ENCODE measurements around the gene ESR1.

The ESR1 gene

GRCh38 chr6:152118224-152118623 lies 310.7 kb downstream of the ESR1 start (continued):
- TF ChIP-seq CREB5 (CRISPR knock-in tag; IDR thresholded peaks at IDR 0.05; ENCODE audit: low read depth) (no peak), OSR1 (CRISPR knock-in tag; IDR thresholded peaks at IDR 0.05) (no peak), ARNTL (CRISPR knock-in tag; IDR thresholded peaks at IDR 0.05; ENCODE audit: borderline replicate concordance, low read depth) (no peak), ZNF8 (CRISPR knock-in tag; IDR thresholded peaks at IDR 0.05) (no peak), ZC3H10 (CRISPR knock-in tag; IDR thresholded peaks at IDR 0.05) (no peak), RARB (CRISPR knock-in tag; IDR thresholded peaks at IDR 0.05) (no peak), PATZ1 (CRISPR knock-in tag; IDR thresholded peaks at IDR 0.05; ENCODE audit: borderline replicate concordance) (no peak), CSDC2 (CRISPR knock-in tag; IDR thresholded peaks at IDR 0.05) (no peak), SNAI2 (CRISPR knock-in tag; IDR thresholded peaks at IDR 0.05) (no peak), POU6F1 (CRISPR knock-in tag; IDR thresholded peaks at IDR 0.05; ENCODE audit: borderline replicate concordance, low read depth) (no peak)

DNA sequence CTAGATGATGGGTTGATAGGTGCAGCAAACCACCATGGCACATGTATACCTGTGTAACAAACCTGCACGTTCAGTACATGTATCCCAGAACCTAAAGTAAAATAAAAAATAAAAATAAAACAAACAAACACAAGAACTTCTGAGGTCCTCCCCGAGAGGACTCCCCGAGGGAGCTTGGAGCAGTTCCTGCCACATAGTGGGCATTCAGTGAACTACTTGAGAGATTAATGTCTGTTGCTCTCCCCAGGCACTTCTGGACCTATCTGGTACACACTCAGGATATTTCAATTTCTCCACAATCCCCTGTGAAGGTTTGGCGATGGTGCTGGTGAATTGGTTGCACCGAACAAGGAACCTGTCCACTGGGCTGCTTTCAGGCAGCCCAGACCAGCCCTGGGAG lies 311.2 kb downstream of the ESR1 start:
- no peak for TF ChIP-seq BACH2 (CRISPR knock-in tag; IDR thresholded peaks at IDR 0.05; ENCODE audit: borderline replicate concordance)
- TF ChIP-seq ZFP30 (CRISPR knock-in tag; IDR thresholded peaks at IDR 0.05): no peak
- TF ChIP-seq PATZ1 (CRISPR knock-in tag; IDR thresholded peaks at IDR 0.05; ENCODE audit: borderline replicate concordance): no peak
- no peak for TF ChIP-seq OSR1 (CRISPR knock-in tag; IDR thresholded peaks at IDR 0.05)
- no peak for TF ChIP-seq ZFP3 (CRISPR knock-in tag; IDR thresholded peaks at IDR 0.05)
- TF ChIP-seq ZNF8 (CRISPR knock-in tag; IDR thresholded peaks at IDR 0.05): no peak
- no peak for TF ChIP-seq ISL1 (CRISPR knock-in tag; IDR thresholded peaks at IDR 0.05)
- TF ChIP-seq RARB (CRISPR knock-in tag; IDR thresholded peaks at IDR 0.05): no peak
- TF ChIP-seq ARNTL (CRISPR knock-in tag; IDR thresholded peaks at IDR 0.05; ENCODE audit: borderline replicate concordance, low read depth): no peak
- TF ChIP-seq TSHZ2 (CRISPR knock-in tag; IDR thresholded peaks at IDR 0.05): no peak
- TF ChIP-seq TOX (CRISPR knock-in tag; IDR thresholded peaks at IDR 0.05; ENCODE audit: borderline replicate concordance): no peak
- no peak for TF ChIP-seq CSDC2 (CRISPR knock-in tag; IDR thresholded peaks at IDR 0.05)
- no peak for TF ChIP-seq GLIS3 (CRISPR knock-in tag; IDR thresholded peaks at IDR 0.05)
- no peak for TF ChIP-seq SNAI2 (CRISPR knock-in tag; IDR thresholded peaks at IDR 0.05)
- no peak for TF ChIP-seq ZNF565 (CRISPR knock-in tag; conservative IDR thresholded peaks at IDR 0.05; ENCODE audit: low read depth)
- TF ChIP-seq ZNF70 (CRISPR knock-in tag; IDR thresholded peaks at IDR 0.05): no peak
- TF ChIP-seq, protein P1, sequence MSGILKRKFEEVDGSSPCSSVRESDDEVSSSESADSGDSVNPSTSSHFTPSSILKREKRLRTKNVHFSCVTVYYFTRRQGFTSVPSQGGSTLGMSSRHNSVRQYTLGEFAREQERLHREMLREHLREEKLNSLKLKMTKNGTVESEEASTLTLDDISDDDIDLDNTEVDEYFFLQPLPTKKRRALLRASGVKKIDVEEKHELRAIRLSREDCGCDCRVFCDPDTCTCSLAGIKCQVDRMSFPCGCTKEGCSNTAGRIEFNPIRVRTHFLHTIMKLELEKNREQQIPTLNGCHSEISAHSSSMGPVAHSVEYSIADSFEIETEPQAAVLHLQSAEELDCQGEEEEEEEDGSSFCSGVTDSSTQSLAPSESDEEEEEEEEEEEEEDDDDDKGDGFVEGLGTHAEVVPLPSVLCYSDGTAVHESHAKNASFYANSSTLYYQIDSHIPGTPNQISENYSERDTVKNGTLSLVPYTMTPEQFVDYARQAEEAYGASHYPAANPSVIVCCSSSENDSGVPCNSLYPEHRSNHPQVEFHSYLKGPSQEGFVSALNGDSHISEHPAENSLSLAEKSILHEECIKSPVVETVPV (CRISPR knock-in tag; IDR thresholded peaks at IDR 0.05): no peak
- TF ChIP-seq TCF4 (CRISPR knock-in tag; IDR thresholded peaks at IDR 0.05; ENCODE audit: borderline replicate concordance): no peak
- no peak for TF ChIP-seq ZC3H10 (CRISPR knock-in tag; IDR thresholded peaks at IDR 0.05)

More for the DNA sequence above, 311.2 kb downstream of the ESR1 start:
- no peak for ATAC-seq
